GM18508 (cell line): Measurements from ENCODE around the gene ARHGAP28.
"Not testable (repeated sequence)": the region's sequence is repeated elsewhere in the genome, so short reads cannot be mapped to it uniquely, and the experiment has no call there.

Experiments used
- ATAC-seq: cut with Tn5 transposase; IDR thresholded peaks from one replicate; pipeline ENCODE4 v1.9.1; 2021; ENCODE audit warnings: moderate number of reproducible peaks; ENCODE audit not compliant: insufficient read depth, unreplicated experiment

Gene ARHGAP28

GRCh38 chr18:6807515-6808257, 78.2 kb downstream of the ARHGAP28 start:
- ATAC-seq, result no peak

GRCh38 chr18:6810191-6810590, 80.7 kb downstream of the ARHGAP28 start:
- no peak for ATAC-seq

- no peak for ATAC-seq
These were observed 82.3 kb downstream of the ARHGAP28 start for GRCh38 chr18:6811816-6812215.

GRCh38 chr18:6814882-6815425, 85.4 kb downstream of the ARHGAP28 start:
- no peak for ATAC-seq

GRCh38 chr18:6816154-6816553, 86.6 kb downstream of the ARHGAP28 start:
- no peak for ATAC-seq

- no peak for ATAC-seq
These were observed 89.8 kb downstream of the ARHGAP28 start for GRCh38 chr18:6819332-6819731.

- ATAC-seq, result no peak
These were observed 90.8 kb downstream of the ARHGAP28 start for GRCh38 chr18:6820314-6820713.

GRCh38 chr18:6821356-6821755, 91.8 kb downstream of the ARHGAP28 start:
- ATAC-seq, result no peak

GRCh38 chr18:6827161-6827560, 97.6 kb downstream of the ARHGAP28 start:
- ATAC-seq, result not testable (repeated sequence)

- ATAC-seq, result not testable (repeated sequence)
These were observed 98.0 kb downstream of the ARHGAP28 start for GRCh38 chr18:6827566-6827965.

GRCh38 chr18:6830916-6831315, 101.4 kb downstream of the ARHGAP28 start:
- no peak for ATAC-seq

- no peak for ATAC-seq
These were observed 105.8 kb downstream of the ARHGAP28 start for GRCh38 chr18:6835345-6835744.

- no peak for ATAC-seq
These were observed 106.8 kb downstream of the ARHGAP28 start for GRCh38 chr18:6836331-6836730.

- no peak for ATAC-seq
These were observed 108.4 kb downstream of the ARHGAP28 start for GRCh38 chr18:6837904-6838303.

GRCh38 chr18:6842081-6842480, 112.6 kb downstream of the ARHGAP28 start:
- no peak for ATAC-seq

GRCh38 chr18:6843308-6843707, 113.8 kb downstream of the ARHGAP28 start:
- ATAC-seq, result no peak

GRCh38 chr18:6845521-6845920, 116.0 kb downstream of the ARHGAP28 start:
- not testable (repeated sequence) for ATAC-seq

GRCh38 chr18:6850396-6850795, 120.9 kb downstream of the ARHGAP28 start:
- no peak for ATAC-seq

GRCh38 chr18:6851480-6851879, 122.0 kb downstream of the ARHGAP28 start:
- no peak for ATAC-seq

- ATAC-seq, result no peak
These were observed 125.3 kb downstream of the ARHGAP28 start for GRCh38 chr18:6854811-6855210.

GRCh38 chr18:6855767-6856166, 126.3 kb downstream of the ARHGAP28 start:
- ATAC-seq, result no peak

GRCh38 chr18:6857300-6857699, 127.8 kb downstream of the ARHGAP28 start:
- ATAC-seq, result no peak
